NCI-H146 treated with DMSO at 0.1 percent for 48 hours (cell line): ENCODE data around the gene PLEKHA7.
"Not testable (repeated sequence)": the region's sequence is repeated elsewhere in the genome, so short reads cannot be mapped to it uniquely, and the experiment has no call there.

Source experiments
- DNase-seq: peaks from one replicate; lab custom pipeline; 2025; ENCODE audit not compliant: unreplicated experiment; lab: John Stamatoyannopoulos, UW

Gene PLEKHA7

GRCh38 chr11:16977994-16978315 lies 36.3 kb downstream of the PLEKHA7 start:
- no peak for DNase-seq

DNA sequence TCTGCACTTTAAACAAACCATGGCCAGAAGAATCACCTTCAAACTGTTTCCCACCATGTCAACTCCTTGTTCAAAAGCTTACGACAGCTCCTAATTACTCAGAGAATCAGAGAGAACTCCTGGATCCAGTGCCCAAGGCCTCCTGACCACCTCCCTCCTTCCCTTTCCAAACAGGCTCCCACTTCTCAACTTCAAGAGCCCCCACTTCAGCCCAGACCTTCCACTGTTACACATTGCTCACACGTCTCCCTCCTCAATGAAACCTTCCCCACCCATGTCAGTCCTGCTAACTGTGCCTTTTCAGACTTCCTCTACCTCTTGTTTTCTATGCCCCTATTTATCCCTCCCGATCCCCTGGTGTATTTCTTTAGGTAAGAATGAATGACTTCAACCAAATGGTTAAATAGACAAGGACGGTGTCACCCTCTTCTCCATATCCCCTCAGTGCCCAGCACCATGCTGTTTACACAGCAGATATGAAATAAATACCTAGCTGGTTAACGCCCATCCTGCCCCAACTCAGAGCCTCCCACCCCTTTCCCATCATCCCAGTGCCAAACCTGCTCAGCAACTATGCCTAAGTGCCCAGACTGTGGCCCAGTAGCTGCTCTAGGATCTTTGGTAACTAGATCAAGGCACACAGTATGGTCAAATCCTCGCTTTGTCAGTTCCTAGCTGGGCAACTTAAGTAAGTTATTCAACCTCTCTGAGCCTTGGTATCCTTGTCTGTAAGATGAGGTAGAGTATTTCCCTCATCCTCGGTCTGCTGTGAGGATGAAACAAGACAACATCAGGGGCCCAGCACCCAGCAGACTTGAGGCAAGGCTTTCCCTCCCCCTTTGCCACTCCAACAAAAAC lies 36.8 kb downstream of the PLEKHA7 start:
- no peak for DNase-seq

DNA sequence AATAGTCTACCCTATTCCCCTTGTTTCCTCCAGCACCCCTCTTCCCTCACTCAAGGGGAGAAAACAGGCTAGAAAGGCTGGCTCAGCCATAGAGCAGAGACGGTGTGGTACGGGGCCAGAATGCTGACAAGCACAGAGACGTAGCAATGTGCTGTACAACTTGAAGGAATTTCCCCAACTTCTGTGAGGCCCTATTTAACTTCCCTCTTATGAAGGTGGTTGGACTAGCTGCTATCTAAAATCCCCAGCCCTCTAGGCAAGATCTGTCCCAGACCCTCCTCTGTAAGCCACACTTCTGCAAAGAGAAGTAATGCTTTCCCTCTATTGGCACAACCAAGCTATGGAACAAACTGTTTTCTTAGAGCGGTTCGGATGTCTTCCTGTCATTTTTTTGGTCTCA lies 37.8 kb downstream of the PLEKHA7 start:
- DNase-seq = no peak

GRCh38 chr11:16975906-16976305 lies 38.3 kb downstream of the PLEKHA7 start:
- no peak for DNase-seq

- no peak for DNase-seq
These were observed 40.8 kb downstream of the PLEKHA7 start for GRCh38 chr11:16973338-16973964.

GRCh38 chr11:16969010-16969999 lies 44.9 kb downstream of the PLEKHA7 start:
- no peak for DNase-seq

DNA sequence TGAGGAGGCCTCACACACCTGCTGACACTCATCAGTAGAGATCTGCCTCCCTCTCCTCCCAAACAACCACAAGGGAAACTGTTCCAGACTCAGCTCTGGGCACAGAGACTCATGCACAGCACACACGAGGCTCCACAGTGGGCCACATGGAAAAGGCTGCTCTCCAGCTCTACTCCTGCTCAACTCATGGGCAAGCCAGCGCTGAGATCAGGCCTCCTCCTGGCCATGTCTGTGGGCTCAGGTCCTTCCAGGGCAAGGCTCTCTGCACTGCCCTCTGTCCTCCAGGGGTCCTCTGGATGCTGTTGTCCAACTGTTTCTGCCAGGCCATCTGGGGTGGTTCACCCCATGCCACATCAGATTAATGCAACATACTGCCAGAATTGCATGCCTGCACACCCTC lies 46.0 kb downstream of the PLEKHA7 start:
- DNase-seq = no peak

DNA sequence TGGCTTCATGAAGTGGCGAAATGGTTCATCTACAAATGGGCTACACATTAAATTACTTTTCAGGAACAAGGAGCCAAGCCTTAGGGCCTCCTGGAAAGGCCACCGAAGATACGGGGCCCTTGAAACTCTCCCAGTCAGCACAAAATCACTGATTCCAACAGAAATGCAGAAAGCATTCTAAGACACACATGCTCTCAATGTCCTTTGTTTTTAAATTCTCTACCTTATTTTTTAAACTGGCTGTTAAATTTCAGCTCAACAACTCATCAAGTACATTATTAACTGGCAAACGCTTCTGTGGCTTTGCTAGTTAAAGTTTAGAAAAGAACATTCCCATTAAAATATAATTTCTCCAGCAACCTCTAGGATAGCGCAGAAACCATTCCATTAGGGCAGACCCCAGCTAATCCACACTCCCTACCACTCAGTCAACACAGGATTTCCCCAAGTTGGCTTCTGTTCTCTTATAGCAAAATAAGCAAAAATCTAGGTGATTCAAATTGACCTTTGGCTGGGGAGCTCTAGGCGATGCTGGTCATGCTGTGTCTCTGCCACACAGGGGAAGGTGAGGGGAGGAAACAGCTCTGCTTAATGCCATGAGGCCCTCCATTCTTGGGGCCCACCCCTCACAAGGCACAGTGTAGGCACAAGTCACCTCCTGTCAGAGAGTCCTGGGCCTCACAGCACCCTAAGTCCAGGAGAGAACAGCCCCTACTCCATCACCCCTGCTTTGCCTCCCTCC lies 47.1 kb downstream of the PLEKHA7 start:
- DNase-seq = no peak

DNA sequence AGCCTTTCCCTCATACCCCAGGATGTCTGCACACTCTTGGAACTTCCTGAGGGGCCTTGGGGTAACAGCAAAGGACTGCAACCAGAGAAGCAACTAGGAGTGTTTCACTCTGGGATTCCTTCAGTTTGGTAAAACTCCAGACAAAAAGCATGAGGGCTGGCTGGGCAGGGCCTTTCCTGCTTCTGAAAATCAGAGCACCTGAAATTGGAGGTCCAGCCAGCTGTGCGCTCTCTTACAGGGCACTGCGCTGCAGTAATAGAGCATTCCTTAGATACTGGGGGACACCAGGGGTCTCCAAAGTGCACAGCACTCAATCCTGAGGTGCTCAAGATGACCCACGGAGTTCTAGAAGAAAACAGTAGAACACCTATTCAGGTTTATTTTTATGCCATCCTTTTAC lies 49.7 kb downstream of the PLEKHA7 start:
- no peak for DNase-seq

GRCh38 chr11:16963316-16963876 lies 50.8 kb downstream of the PLEKHA7 start:
- no peak for DNase-seq

DNA sequence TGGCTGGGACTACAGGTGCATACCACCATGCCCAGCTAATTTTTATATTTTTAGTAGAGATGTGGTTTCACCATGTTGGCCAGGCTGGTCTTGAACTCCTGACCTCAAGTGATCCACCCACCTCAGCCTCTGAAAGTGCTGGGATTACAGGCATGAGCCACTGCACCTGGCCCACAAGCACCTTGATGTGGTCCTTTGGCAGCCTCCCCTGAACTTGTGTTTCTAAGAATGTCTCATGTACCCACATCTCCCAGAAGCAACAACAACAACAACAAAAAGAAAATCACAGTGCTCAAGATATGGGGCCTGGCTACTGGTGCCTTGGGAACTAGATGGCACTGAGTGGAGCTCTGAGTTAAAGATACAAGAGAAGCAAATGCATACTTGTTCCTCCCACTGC lies 51.6 kb downstream of the PLEKHA7 start:
- not testable (repeated sequence) for DNase-seq

DNA sequence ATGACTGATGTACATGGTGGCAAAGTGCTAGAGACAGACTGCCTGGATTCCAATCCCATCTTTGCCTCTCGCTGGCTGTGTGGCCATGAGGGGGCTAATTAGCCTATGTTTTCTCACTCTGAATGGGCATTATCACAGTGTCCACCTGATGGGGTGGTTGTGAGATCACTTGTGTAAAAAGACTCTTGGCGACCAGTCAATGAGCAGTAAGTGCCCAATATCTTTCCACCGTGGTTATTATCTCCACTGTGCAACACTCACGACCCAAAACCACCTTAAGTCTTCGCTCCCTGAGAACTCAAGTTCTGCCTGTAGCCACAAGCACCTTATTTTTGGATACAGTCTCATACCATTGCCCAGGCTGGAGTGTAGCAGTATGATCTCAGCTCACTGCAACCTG lies 52.1 kb downstream of the PLEKHA7 start:
- no peak for DNase-seq

- DNase-seq = no peak
These were observed 54.0 kb downstream of the PLEKHA7 start for GRCh38 chr11:16960250-16960649.

DNA sequence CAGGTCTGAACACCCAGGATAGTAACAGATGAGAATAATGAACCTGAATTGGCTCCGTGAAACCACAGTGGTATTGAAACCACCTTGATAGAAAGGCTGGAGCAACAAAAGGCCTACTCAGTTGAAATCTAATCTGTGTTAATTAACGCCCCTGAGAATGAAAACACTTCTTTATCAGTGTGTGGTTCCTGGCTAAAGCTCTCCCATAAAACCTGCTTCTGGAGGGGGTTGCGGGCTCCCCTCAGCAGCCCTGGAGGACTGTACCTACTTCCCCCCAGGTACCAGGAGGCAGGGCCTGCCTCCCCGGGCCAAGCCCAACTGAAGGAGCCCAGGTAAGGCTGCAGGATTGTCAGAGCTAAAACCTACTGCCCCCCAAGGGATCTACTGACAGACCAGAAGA lies 54.6 kb downstream of the PLEKHA7 start:
- peak; percentile 83 for DNase-seq

DNA sequence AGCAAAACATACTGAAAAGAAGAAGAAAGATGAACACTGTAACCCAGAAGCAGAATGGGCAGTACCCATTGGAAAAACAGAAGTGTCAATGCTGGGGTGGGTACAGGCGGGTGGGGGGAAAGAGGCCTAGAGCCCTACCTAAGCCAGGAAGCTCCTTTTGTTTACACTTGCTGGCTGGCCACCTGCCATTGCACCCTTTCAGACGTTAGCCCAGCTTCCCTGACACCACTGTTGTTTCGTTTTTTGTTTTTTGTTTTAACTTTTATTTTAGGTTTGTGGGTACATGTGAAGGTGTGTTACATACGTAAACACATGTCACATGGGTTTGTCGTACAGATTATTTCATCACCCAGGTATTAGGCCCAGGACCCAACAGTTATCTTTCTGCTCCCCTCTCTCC lies 55.4 kb downstream of the PLEKHA7 start:
- peak; percentile 38 for DNase-seq

DNA sequence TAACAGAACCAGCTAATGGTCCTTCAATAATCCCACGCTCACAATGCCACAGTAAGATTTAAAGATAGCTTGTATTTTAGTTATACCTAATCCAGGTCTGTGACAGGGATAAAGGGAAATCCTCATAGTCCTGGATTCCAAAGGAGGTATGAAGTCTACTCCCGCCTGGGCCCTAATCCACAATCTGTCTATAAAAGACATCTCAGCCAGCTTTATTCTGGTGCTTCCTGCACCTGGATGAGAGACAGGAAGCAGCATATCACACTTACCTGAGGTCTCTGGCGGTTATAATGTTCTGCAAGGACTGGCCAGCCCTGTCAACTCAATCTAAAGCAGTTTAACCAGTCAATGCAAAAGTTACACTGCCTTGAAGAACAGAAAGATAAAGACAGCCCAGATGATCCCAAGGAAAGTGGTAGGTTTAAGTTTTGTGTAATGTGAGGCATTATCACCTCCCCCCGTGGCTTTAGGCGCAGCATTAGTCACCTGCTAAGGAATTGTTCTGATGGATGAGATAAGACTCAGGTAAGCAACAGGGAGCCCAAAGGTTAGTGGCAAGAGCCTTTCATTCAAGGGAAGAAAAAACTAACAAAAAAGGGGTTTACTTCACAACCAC lies 57.6 kb downstream of the PLEKHA7 start:
- peak; percentile 65 for DNase-seq

- DNase-seq = no peak
These were observed 60.6 kb downstream of the PLEKHA7 start for GRCh38 chr11:16953663-16954062.

DNA sequence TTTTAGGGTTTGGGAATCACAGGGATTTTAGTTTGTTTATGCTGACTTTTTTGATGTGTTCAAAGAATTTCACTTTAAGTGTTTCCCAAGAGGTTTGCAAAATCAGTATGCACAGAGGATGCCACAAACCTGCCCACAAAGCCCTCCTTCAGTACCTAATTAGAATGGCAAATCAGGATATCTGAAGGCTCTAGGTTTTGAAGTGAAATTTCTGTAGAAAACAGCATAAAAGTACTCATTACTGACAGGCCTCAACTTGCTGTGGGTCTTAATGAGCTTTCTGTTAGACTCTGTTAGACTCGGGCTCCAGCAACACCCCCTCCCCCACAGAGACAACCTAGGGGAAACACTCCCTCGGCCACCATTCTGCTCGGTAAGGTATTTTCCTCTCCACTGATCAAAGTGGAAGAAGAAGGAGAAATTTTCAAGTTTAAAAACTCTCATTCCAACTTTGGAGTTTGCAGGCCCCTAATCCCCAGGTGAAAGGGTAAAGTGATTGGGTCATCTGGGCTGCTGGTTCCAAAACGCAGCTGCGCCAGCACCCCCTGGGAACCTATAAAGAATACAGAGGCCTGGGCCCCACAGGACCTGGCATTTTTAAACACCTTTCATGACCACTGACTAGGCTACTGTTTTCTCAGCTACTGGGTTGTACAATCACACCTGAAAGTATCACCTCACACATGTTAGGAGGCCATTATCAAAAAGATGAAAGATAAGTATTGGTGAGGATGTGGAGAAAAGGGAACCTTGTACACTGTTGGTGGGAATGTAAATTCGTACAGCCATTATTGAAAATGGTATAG lies 67.5 kb downstream of the PLEKHA7 start:
- DNase-seq = no peak
